HepG2 (cell line): ENCODE data around the gene AGT. TPM values are rescaled to one million over a fixed set of nuclear protein-coding genes. Genes with fewer than 3 reads are reported as not detected.
A peak's percentile ranks its signal among the peaks of the same experiment; 100 is the strongest.

Experiments used
- ATF7 ChIP-seq, 2 experiments: fragments of 450-650 bp in 1 of 2; sonication (generic) in 1 of 2; formaldehyde crosslinking in 1 of 2; IDR thresholded peaks; 2 replicates each; pipeline versions ENCODE4 v1.4.0 to v1.6.1; 2016 to 2020; ENCODE audit warnings: antibody characterized with exemption in 1 of 2, mild to moderate bottlenecking in 1 of 2, missing genetic modification reagents in 1 of 2
- GLI4 ChIP-seq: sonication (generic); formaldehyde crosslinking; IDR thresholded peaks from 2 replicates; pipeline ENCODE4 v1.5.1; 2020; ENCODE audit warnings: missing genetic modification reagents, mild to moderate bottlenecking, moderate library complexity, borderline replicate concordance
- MLXIP ChIP-seq: sonication (generic); formaldehyde crosslinking; IDR thresholded peaks from 2 replicates; pipeline ENCODE4 v1.9.0; 2021; ENCODE audit warnings: missing genetic modification reagents, borderline replicate concordance
- NFAT5 ChIP-seq: sonication (generic); formaldehyde crosslinking; IDR thresholded peaks from 2 replicates; pipeline ENCODE4 v1.4.0; 2020; ENCODE audit warnings: missing genetic modification reagents
- NFE2 ChIP-seq: sonication (generic); formaldehyde crosslinking; IDR thresholded peaks from 2 replicates; pipeline ENCODE4 v1.4.0; 2020; ENCODE audit warnings: missing genetic modification reagents
- NRL ChIP-seq: sonication (generic); formaldehyde crosslinking; IDR thresholded peaks from 2 replicates; pipeline ENCODE4 v1.5.0; 2020; ENCODE audit warnings: missing genetic modification reagents, mild to moderate bottlenecking, moderate library complexity, borderline replicate concordance
- REL ChIP-seq: sonication (generic); formaldehyde crosslinking; conservative IDR thresholded peaks from 2 replicates; pipeline ENCODE4 v1.8.0; 2022; ENCODE audit warnings: mild to moderate bottlenecking, missing genetic modification reagents, moderate library complexity
- SIN3A ChIP-seq: IDR thresholded peaks from 2 replicates; pipeline ENCODE4 v1.6.1; 2011; ENCODE audit warnings: low read depth, mild to moderate bottlenecking, control low read depth, low read length, borderline replicate concordance
- TBP ChIP-seq: sonication (generic); formaldehyde crosslinking; IDR thresholded peaks from 2 replicates; pipeline ENCODE4 v1.5.0; 2020; ENCODE audit warnings: missing genetic modification reagents
- ZMAT3 ChIP-seq: sonication (generic); formaldehyde crosslinking; conservative IDR thresholded peaks from 2 replicates; pipeline ENCODE4 v1.7.0; 2021; ENCODE audit warnings: missing genetic modification reagents
- ZNF142 ChIP-seq: sonication (generic); formaldehyde crosslinking; IDR thresholded peaks from 2 replicates; pipeline ENCODE4 v1.4.0; 2020; ENCODE audit warnings: missing genetic modification reagents
- ZNF343 ChIP-seq: sonication (generic); formaldehyde crosslinking; IDR thresholded peaks from 2 replicates; pipeline ENCODE4 v1.4.0; 2020; ENCODE audit warnings: mild to moderate bottlenecking, missing genetic modification reagents
- ZNF850 ChIP-seq: sonication (generic); formaldehyde crosslinking; conservative IDR thresholded peaks from 2 replicates; pipeline ENCODE4 v1.9.0; 2021; ENCODE audit warnings: mild to moderate bottlenecking, missing genetic modification reagents
- polyA plus RNA-seq, 8 experiments: library from polyadenylated mRNA; depleted of rRNA in 3 of 8; stranded (reverse) in 7 of 8; unstranded in 1 of 8; fragments of >200 nt; fragmentation: Illumina TruSeq in 4 of 8; extraction: Trizol in 4 of 8; gene quantifications; 2 replicates each; pipeline versions ENCODE4 v1.2.1 to v1.2.3, GENCODE V29; 2011 to 2016; ENCODE audit warnings: low read depth in 4 of 8, missing spikeins in 1 of 8, mixed read lengths in 1 of 8; ENCODE audit not compliant: insufficient read depth in 1 of 8
- total RNA-seq, 5 experiments: library from RNA; depleted of rRNA; stranded (reverse); fragments of >200 nt; fragmentation: Illumina TruSeq; extraction: Trizol; gene quantifications; 2 replicates each; pipeline ENCODE4 v1.2.3, GENCODE V29; 2016; ENCODE audit warnings: low read depth in 1 of 5

Gene AGT
- total and polyA plus RNA-seq, 2 of the 13 experiments (the other 11 are each of a cell fraction or from before 2014, with no cell fraction given), result 892 to 2,071 TPM

- TF ChIP-seq ATF7 (IDR thresholded peaks at IDR 0.05) (peak; percentile 42; the same call in 1 of the 2 replicates), ATF7 (CRISPR knock-in tag; IDR thresholded peaks at IDR 0.05) (peak; percentile 88), ZNF343 (CRISPR knock-in tag) (no peak; the same call in 1 of the 2 replicates), ZNF142 (CRISPR knock-in tag) (no peak; the same call in 1 of the 2 replicates), ZNF850 (CRISPR knock-in tag) (0 out of 2 replicates have a peak, but pooled peaks have one; percentile 55), NFAT5 (no peak), REL (CRISPR knock-in tag) (peak; percentile 16; the same call in 1 of the 2 replicates), ZMAT3 (CRISPR knock-in tag) (peak; percentile 99), NRL (CRISPR knock-in tag) (peak; percentile 91), GLI4 (CRISPR knock-in tag) (no peak), NFE2 (CRISPR knock-in tag) (no peak), TBP (CRISPR knock-in tag) (no peak; the same call in 1 of the 2 replicates), MLXIP (CRISPR knock-in tag) (0 out of 2 replicates have a peak, but pooled peaks have one; percentile 24), SIN3A (peak; percentile 69)
Observed at GRCh38 chr1:230713915-230714764, at the start of gene AGT (continued).
